Measurements from ENCODE around the gene ARRDC4.

ARRDC4 gene

GRCh38 chr15:97976766-97977503 is 16.4 kb downstream of the ARRDC4 start:
- TF ChIP-seq CTCF (IDR thresholded peaks at IDR 0.05; ENCODE audit: insufficient read depth, low read length, poor library complexity, severe bottlenecking), result no peak
- no peaks in the 10 kb centered on the region for H3K27me3 ChIP-seq (replicated peaks; ENCODE audit: control insufficient read depth, insufficient read depth, low read length)
- H3K36me3 ChIP-seq (ENCODE audit: control insufficient read depth, insufficient read depth, low read length), result no peaks in the 10 kb centered on the region
- no peak for DNase-seq (ENCODE audit: extremely low read depth, insufficient read length)
- no peak overlapping the region for H3K4me3 ChIP-seq (replicated peaks; ENCODE audit: low read depth, low read length)

- Histone ChIP-seq H3K4me3 (replicated peaks; ENCODE audit: low read depth, low read length) (no peak overlapping the region), H3K36me3 (ENCODE audit: control insufficient read depth, insufficient read depth, low read length) (no peaks in the 10 kb centered on the region), H3K27me3 (replicated peaks; ENCODE audit: control insufficient read depth, insufficient read depth, low read length) (no peaks in the 10 kb centered on the region)
- no peak for DNase-seq (ENCODE audit: extremely low read depth, insufficient read length)
- no peak for TF ChIP-seq CTCF (IDR thresholded peaks at IDR 0.05; ENCODE audit: insufficient read depth, low read length, poor library complexity, severe bottlenecking)
Observed at GRCh38 chr15:97977734-97978133, 17.2 kb downstream of the ARRDC4 start.

GRCh38 chr15:97978401-97979139 is 18.1 kb downstream of the ARRDC4 start:
- Histone ChIP-seq H3K4me3 (replicated peaks; ENCODE audit: low read depth, low read length) (no peak overlapping the region), H3K36me3 (ENCODE audit: control insufficient read depth, insufficient read depth, low read length) (no peaks in the 10 kb centered on the region), H3K27me3 (replicated peaks; ENCODE audit: control insufficient read depth, insufficient read depth, low read length) (no peaks in the 10 kb centered on the region)
- no peak for TF ChIP-seq CTCF (IDR thresholded peaks at IDR 0.05; ENCODE audit: insufficient read depth, low read length, poor library complexity, severe bottlenecking)
- DNase-seq (ENCODE audit: extremely low read depth, insufficient read length), result no peak

GRCh38 chr15:97979140-97979520 is 18.6 kb downstream of the ARRDC4 start:
- no peak overlapping the region for H3K4me3 ChIP-seq (replicated peaks; ENCODE audit: low read depth, low read length)
- DNase-seq (ENCODE audit: extremely low read depth, insufficient read length), result no peak
- no peaks in the 10 kb centered on the region for H3K36me3 ChIP-seq (ENCODE audit: control insufficient read depth, insufficient read depth, low read length)
- H3K27me3 ChIP-seq (replicated peaks; ENCODE audit: control insufficient read depth, insufficient read depth, low read length), result no peaks in the 10 kb centered on the region
- TF ChIP-seq CTCF (IDR thresholded peaks at IDR 0.05; ENCODE audit: insufficient read depth, low read length, poor library complexity, severe bottlenecking), result no peak

GRCh38 chr15:97981058-97981457 is 20.6 kb downstream of the ARRDC4 start:
- DNase-seq (ENCODE audit: extremely low read depth, insufficient read length), result no peak
- Histone ChIP-seq H3K4me3 (replicated peaks; ENCODE audit: low read depth, low read length) (no peak overlapping the region), H3K27me3 (replicated peaks; ENCODE audit: control insufficient read depth, insufficient read depth, low read length) (no peaks in the 10 kb centered on the region), H3K36me3 (ENCODE audit: control insufficient read depth, insufficient read depth, low read length) (no peaks in the 10 kb centered on the region)
- no peak for TF ChIP-seq CTCF (IDR thresholded peaks at IDR 0.05; ENCODE audit: insufficient read depth, low read length, poor library complexity, severe bottlenecking)

Measured in GM06990 (cell line).